Neural progenitor cell (in vitro differentiated cells): ENCODE data around the gene RLN3.

ENCODE experiments used
- CTCF ChIP-seq: fragments of 200-600 bp; sonication (generic); IDR thresholded peaks from 2 replicates; pipeline ENCODE4 v1.5.1; 2017; ENCODE audit warnings: antibody characterized with exemption, mild to moderate bottlenecking
- EZH2 ChIP-seq: fragments of 200-600 bp; sonication (generic); IDR thresholded peaks from 2 replicates; pipeline ENCODE4 v1.6.1; 2017; ENCODE audit warnings: antibody characterized with exemption, mild to moderate bottlenecking, moderate library complexity

DNA sequence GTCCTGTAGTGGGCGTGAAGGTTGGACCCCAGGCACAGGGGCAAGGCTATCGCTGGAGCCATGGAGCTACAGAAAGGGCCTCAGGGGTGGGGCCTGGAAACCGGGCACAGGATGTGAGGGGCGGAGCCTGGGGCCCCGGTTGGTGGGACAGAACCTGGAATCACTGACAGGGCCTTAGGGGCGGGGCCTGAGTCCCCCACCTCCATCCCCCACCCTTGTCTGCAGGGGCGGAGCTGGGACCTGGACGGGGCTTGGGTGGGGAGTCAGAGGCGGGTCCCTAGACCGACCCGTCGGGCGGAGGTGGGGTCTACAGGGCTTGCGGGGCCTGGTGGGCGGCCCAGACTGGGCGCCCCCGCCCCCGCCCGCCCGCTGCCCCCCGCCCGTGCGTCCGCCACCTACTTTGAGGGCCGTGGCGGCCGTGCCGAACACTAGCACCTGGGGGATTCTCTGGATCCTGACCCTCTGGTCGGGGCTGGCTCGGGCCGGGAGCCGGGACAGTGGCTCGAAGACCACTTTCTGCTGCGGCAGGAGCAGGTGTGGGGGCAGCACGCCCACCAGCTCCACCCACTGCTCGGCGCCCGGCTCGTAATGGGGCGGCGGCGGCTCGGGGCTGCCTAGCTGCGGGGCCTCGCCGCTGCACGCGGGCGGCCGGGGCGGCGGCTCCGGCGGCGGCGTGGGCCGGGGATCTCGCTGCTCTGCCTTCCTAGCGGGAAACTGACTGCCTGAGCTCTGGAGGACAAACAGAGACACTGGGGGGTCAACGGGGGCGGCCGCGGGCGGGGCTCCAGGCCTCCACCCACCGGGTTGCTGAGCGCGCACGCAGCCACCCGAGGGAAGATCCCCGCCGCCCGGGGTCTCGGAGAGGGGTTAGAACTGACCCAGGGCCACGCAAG lies 49.4 kb upstream of the RLN3 start:
- no peak for TF ChIP-seq EZH2
- TF ChIP-seq CTCF = no peak
